Panc1 (cell line): ENCODE results near the gene LDLRAD4. TPM values are rescaled to one million over a fixed set of nuclear protein-coding genes. Genes with fewer than 3 reads are reported as not detected.

ENCODE experiments used
- ATAC-seq: fragments of 200-7000 bp; cut with Tn5 transposase; 2 replicates; pipeline ENCODE4 v1.9.1; 2020; ENCODE audit warnings: mild to moderate bottlenecking, moderate library complexity
- BruUV-seq: library from RNA; stranded (reverse); fragments of 400-500 nt; replicated peaks from 2 replicates; lab custom pipeline; 2021; lab: Mats Ljungman, UMichigan
- CTCF ChIA-PET: fragments of 300-600 bp; sonication (Branson Sonifier 250); formaldehyde crosslinking; loops from one replicate; lab custom pipeline; 2022; ENCODE audit warnings: antibody characterized with exemption; lab: Charles Lee
- POLR2A ChIA-PET: fragments of 300-600 bp; sonication (Branson Sonifier 250); formaldehyde crosslinking; loops from one replicate; lab custom pipeline; 2022; ENCODE audit warnings: antibody characterized with exemption; lab: Charles Lee
- DNase-seq: peaks from one replicate; pipeline ENCODE4 v3.0.0-alpha.2; 2010; ENCODE audit warnings: low read depth, low spot score
- H3K27ac ChIP-seq: 2 replicates; pipeline ENCODE4 v1.5.1; 2011; ENCODE audit warnings: mild to moderate bottlenecking, low read length, inconsistent platforms
- H3K27me3 ChIP-seq: fragments of 200-500 bp; sonication (Bioruptor generic); 2 replicates; pipeline ENCODE4 v1.6.0; 2014; ENCODE audit warnings: low read length, inconsistent platforms; ENCODE audit not compliant: control insufficient read depth, insufficient read depth
- H3K36me3 ChIP-seq: fragments of 200-500 bp; sonication (Bioruptor generic); 2 replicates; pipeline ENCODE4 v1.5.1; 2014; ENCODE audit warnings: inconsistent platforms, mild to moderate bottlenecking, low read length, moderate library complexity; ENCODE audit not compliant: control insufficient read depth, insufficient read depth
- H3K4me1 ChIP-seq: 2 replicates; pipeline ENCODE4 v1.5.1; 2011; ENCODE audit warnings: inconsistent platforms, mild to moderate bottlenecking, low read length, moderate library complexity; ENCODE audit not compliant: control insufficient read depth, insufficient read depth
- H3K4me3 ChIP-seq, 2 experiments: 2 replicates each; pipeline ENCODE4 v1.5.1; 2011 to 2012; ENCODE audit warnings: low read depth in 2 of 2, low read length in 2 of 2, mild to moderate bottlenecking in 2 of 2, inconsistent platforms in 1 of 2, moderate library complexity in 1 of 2
- H3K9me3 ChIP-seq: fragments of 200-500 bp; sonication (Bioruptor generic); 2 replicates; pipeline ENCODE4 v1.5.1; 2014; ENCODE audit warnings: low read depth, mild to moderate bottlenecking, inconsistent platforms, low read length, moderate library complexity; ENCODE audit not compliant: control insufficient read depth, insufficient read depth
- POLR2AphosphoS5 ChIP-seq: IDR thresholded peaks from 2 replicates; pipeline ENCODE4 v1.6.1; 2012; ENCODE audit warnings: mild to moderate bottlenecking, low read depth, low read length, moderate library complexity
- REST ChIP-seq, 2 experiments: IDR thresholded peaks; 2 replicates each; pipeline ENCODE4 v1.6.1; 2011 to 2012; ENCODE audit warnings: low read depth in 2 of 2, control low read depth in 1 of 2, low read length in 1 of 2, mild to moderate bottlenecking in 1 of 2, moderate library complexity in 1 of 2; ENCODE audit not compliant: insufficient read depth in 1 of 2
- SIN3A ChIP-seq: IDR thresholded peaks from 2 replicates; pipeline ENCODE4 v1.6.1; 2012; ENCODE audit warnings: low read depth, mild to moderate bottlenecking, low read length, moderate library complexity, borderline replicate concordance; ENCODE audit not compliant: insufficient read depth
- TCF7L2 ChIP-seq: IDR thresholded peaks from 2 replicates; pipeline ENCODE4 v1.6.1; 2011; ENCODE audit warnings: mild to moderate bottlenecking, low read depth, low read length, inconsistent platforms
- in situ Hi-C: cut with HindIII; loops from 2 replicates; pipeline ENCODE4 v1.10.0; 2016; ENCODE audit warnings: low sequenced_read_pairs, low pct_unique_long_range_greater_than_20kb
- intact Hi-C: fragments of 100-400 bp; cut with micrococcal nuclease; formaldehyde crosslinking; loops from one replicate; pipeline ENCODE4 v1.10.0; 2022; ENCODE audit not compliant: unreplicated experiment
- total RNA-seq: library from RNA; stranded (reverse); gene quantifications from one replicate; pipeline ENCODE4 v1.2.1, GENCODE V29; 2021; ENCODE audit not compliant: unreplicated experiment
- TF ChIP-seq, protein P1 (sequence below): fragments of 450-650 bp; IDR thresholded peaks from 2 replicates; pipeline ENCODE4 v1.5.1; 2017; ENCODE audit warnings: mild to moderate bottlenecking

The LDLRAD4 gene
- total RNA-seq, 1 experiment from 2014 or later: 0.28 TPM

DNA sequence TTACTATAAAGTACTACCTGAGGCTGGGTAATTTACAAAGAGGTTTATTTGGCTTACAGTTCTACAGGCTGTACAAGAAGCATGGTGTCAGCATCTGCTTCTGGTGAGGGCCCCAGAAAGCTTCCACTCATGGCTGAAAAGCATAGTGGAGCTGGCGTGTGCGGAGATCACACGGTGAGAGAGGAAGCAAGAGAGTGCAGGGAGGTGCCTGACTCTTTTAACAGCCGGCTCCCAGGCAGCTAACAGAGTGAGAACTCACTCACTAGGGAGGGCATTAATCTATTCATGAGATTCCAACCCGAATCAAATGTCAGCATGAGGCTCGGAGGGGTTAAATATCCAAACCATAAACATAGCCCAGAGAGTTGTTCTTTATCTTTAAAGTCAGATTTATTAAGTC is 117.3 kb downstream of the LDLRAD4 start:
- Histone ChIP-seq H3K4me3 (no peak overlapping the region), H3K27ac (no peak overlapping the region), H3K9me3 (no peaks in the 10 kb centered on the region), H3K36me3 (no peaks in the 10 kb centered on the region), H3K4me1 (no peaks in the 10 kb centered on the region; the same call in 1 of the 2 replicates), H3K27me3 (peaks cover 10% of the 10 kb centered on the region)
- BruUV-seq: no TSS peak
- DNase-seq (no peak), ATAC-seq (no peak)
- in situ Hi-C loops (no loop called here), intact Hi-C loops (no loop called here)
- ChIA-PET CTCF (no interaction called here), POLR2A (no interaction called here)
- TF ChIP-seq TCF7L2 (no peak), SIN3A (no peak), REST (IDR thresholded peaks at IDR 0.05; ENCODE audit: insufficient read depth in 1 of 2, low read depth in 2 of 2, low read length in 1 of 2) (no peak), POLR2AphosphoS5 (no peak)
- TF ChIP-seq, protein P1, sequence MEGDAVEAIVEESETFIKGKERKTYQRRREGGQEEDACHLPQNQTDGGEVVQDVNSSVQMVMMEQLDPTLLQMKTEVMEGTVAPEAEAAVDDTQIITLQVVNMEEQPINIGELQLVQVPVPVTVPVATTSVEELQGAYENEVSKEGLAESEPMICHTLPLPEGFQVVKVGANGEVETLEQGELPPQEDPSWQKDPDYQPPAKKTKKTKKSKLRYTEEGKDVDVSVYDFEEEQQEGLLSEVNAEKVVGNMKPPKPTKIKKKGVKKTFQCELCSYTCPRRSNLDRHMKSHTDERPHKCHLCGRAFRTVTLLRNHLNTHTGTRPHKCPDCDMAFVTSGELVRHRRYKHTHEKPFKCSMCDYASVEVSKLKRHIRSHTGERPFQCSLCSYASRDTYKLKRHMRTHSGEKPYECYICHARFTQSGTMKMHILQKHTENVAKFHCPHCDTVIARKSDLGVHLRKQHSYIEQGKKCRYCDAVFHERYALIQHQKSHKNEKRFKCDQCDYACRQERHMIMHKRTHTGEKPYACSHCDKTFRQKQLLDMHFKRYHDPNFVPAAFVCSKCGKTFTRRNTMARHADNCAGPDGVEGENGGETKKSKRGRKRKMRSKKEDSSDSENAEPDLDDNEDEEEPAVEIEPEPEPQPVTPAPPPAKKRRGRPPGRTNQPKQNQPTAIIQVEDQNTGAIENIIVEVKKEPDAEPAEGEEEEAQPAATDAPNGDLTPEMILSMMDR: no peak

DNA sequence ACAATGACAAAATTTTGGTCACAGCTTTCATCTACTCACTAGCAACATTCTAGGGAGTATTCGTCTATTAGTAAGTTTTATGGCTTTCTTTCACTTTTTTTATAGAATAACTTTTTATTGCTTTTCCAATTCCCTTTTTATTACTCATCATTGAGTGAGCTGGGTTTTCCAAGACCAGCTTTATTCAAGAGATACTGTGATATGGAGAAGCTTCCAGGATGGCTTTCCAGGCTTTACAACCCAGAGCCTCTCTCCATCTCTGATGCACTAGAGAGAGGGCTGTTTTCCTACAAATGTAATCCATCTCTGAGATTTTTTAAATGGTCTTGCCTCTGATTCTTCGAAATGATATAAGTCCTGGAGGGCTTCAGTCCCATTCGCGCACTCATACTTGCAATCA is 118.3 kb downstream of the LDLRAD4 start:
- Histone ChIP-seq H3K9me3 (peaks cover 6% of the 10 kb centered on the region; the same call in 1 of the 2 replicates), H3K27me3 (peaks cover 10% of the 10 kb centered on the region), H3K4me1 (no peaks in the 10 kb centered on the region; the same call in 1 of the 2 replicates), H3K4me3 (no peak overlapping the region), H3K27ac (no peak overlapping the region), H3K36me3 (no peaks in the 10 kb centered on the region)
- ATAC-seq (no peak), DNase-seq (no peak)
- in situ Hi-C loops (no loop called here), intact Hi-C loops (no loop called here)
- TF ChIP-seq POLR2AphosphoS5: no peak
- TF ChIP-seq, protein P1: no peak
- no peak for TF ChIP-seq REST (IDR thresholded peaks at IDR 0.05; ENCODE audit: insufficient read depth in 1 of 2, low read depth in 2 of 2, low read length in 1 of 2)
- no peak for TF ChIP-seq TCF7L2
- no peak for TF ChIP-seq SIN3A
- CTCF ChIA-PET: no interaction called here
- BruUV-seq: no TSS peak
- POLR2A ChIA-PET: no interaction called here
